Right lobe of liver (tissue), 6 donors: Measurements from ENCODE around the gene SEPTIN7. TPM values are rescaled to one million over a fixed set of nuclear protein-coding genes. Genes with fewer than 3 reads are reported as not detected.

ENCODE experiments used
- ATAC-seq, 4 donors: fragments of 200-7000 bp; cut with Tn5 transposase; one replicate each; pipeline ENCODE4 v1.9.1; 2020; ENCODE audit warnings: mild to moderate bottlenecking in 4 of 4, moderate library complexity in 4 of 4
- DNase-seq, 3 donors: peaks; one replicate each; pipeline ENCODE4 v3.0.0-alpha.2; 2020
- H3K27ac ChIP-seq, 3 donors: fragments of 200-600 bp; one replicate each; pipeline ENCODE4 v1.8.0; 2022
- H3K27me3 ChIP-seq, 2 donors: fragments of 200-600 bp; one replicate each; pipeline ENCODE4 v1.8.0; 2022
- H3K36me3 ChIP-seq, 4 donors: fragments of 200-600 bp; sonication (generic) in 1 of 4; one replicate each; pipeline versions ENCODE4 v1.5.1 to v1.8.0; 2017 to 2022; ENCODE audit warnings: control low read depth in 1 of 4
- H3K4me1 ChIP-seq, 4 donors: fragments of 200-600 bp; sonication (generic) in 1 of 4; one replicate each; pipeline versions ENCODE4 v1.5.1 to v1.8.0; 2017 to 2022; ENCODE audit warnings: control low read depth in 1 of 4
- H3K4me3 ChIP-seq, 3 donors: fragments of 200-600 bp; one replicate each; pipeline ENCODE4 v1.8.0; 2022
- H3K9me3 ChIP-seq, 4 donors: fragments of 200-600 bp; sonication (generic) in 1 of 4; one replicate each; pipeline versions ENCODE4 v1.5.1 to v1.8.0; 2017 to 2022; ENCODE audit warnings: control low read depth in 1 of 4
- CTCF ChIP-seq, 4 donors: fragments of 200-600 bp in 3 of 4; fragments of 450-650 bp in 1 of 4; IDR thresholded peaks; one replicate each; pipeline versions ENCODE4 v1.5.1 to v1.8.0; 2016 to 2022; ENCODE audit warnings: antibody characterized with exemption in 4 of 4, mild to moderate bottlenecking in 2 of 4
- POLR2A ChIP-seq: fragments of 450-650 bp; IDR thresholded peaks from one replicate; pipeline ENCODE4 v1.6.1; 2017; ENCODE audit warnings: antibody characterized with exemption, mild to moderate bottlenecking
- WGBS: methylation state at CpG from one replicate; pipeline ENCODE4 v1.1.6; 2018; ENCODE audit warnings: low coverage, low lambda C conversion rate; ENCODE audit not compliant: insufficient coverage; ENCODE audit errors: missing lambda C conversion rate; 5-methylcytosine and 5-hydroxymethylcytosine counted together
- intact Hi-C, 2 donors: fragments of 100-400 bp; cut with DNase I; formaldehyde crosslinking; loops; one replicate each; pipeline versions ENCODE4 v1.11.2 to v1.14.1; 2022
- long read RNA-seq: library from polyadenylated mRNA; unstranded; transcript quantifications from one replicate; pipeline ENCODE4 v2.0.0, GENCODE V29; 2019
- total RNA-seq, 6 experiments: library from RNA; depleted of rRNA in 2 of 6; stranded (reverse); fragments of >200 nt in 2 of 6; fragmentation: NEBNext Ultra II Directional in 3 of 6; extraction: Animal tissue kit (Norgen Biotek cat#: 25700) in 3 of 6; gene quantifications; one replicate each; pipeline versions ENCODE4 v1.1.0 to v1.2.4, GENCODE V29; 2016 to 2023
- donor health status: DM: no; HTN: yes; CAD: no.
- donor health status: DM: no; HTN: no; CAD: no.
- donor health status: DM: no; HTN: no; CAD: no.
- donor health status: DM: no; HTN: yes; CAD: no.
- donor health status: DM: no; HTN: yes; CAD: no.

The SEPTIN7 gene
- total RNA-seq: 10 to 100 TPM; 35.2 to 67.7 (median 56.5) TPM
- long read RNA-seq, full-length matches to known transcripts: 6 of 14 reads
- long read RNA-seq, partial matches to known transcripts: 6 of 14 reads
- long read RNA-seq, other reads (novel, unspliced or antisense): 2 of 14 reads

- no peaks in the 10 kb centered on the region for H3K9me3 ChIP-seq
- TF ChIP-seq CTCF (IDR thresholded peaks at IDR 0.05) (no peak), POLR2A (peak; percentile 72)
- peak within 1 kb of the TSS; percentile 78 to 93 (median 81) for H3K4me3 ChIP-seq
- ATAC-seq (peak; percentile 96 to 98 (median 97)), DNase-seq (peak; percentile 99 to 100 (median 99))
- no peaks in the 10 kb centered on the region for H3K27me3 ChIP-seq
- 0% methylated on average over 13 of the region's 62 CpGs for WGBS
- peak within 1 kb of the TSS; percentile 91 to 95 (median 95) for H3K27ac ChIP-seq
- H3K4me1 ChIP-seq: peaks cover 0 to 7% (median 3%) of the 10 kb centered on the region in 4 donors
- intact Hi-C loops: no loop called here
- no peaks in the 10 kb centered on the region for H3K36me3 ChIP-seq
These were observed at the start of gene SEPTIN7 for GRCh38 chr7:35800718-35801391. SEPTIN7 (plus strand) TSS chr7:35801057; CDS start chr7:35801210, 153 bp downstream.

GRCh38 chr7:35752742-35753141 is 48.1 kb upstream of the SEPTIN7 start:
- TF ChIP-seq POLR2A: no peak
- TF ChIP-seq CTCF (IDR thresholded peaks at IDR 0.05): no peak
- Histone ChIP-seq H3K27ac (no peak overlapping the region), H3K4me3 (no peak overlapping the region), H3K36me3 (no peaks in the 10 kb centered on the region), H3K4me1 (peaks cover 0 to 21% (median 0%) of the 10 kb centered on the region in 4 donors), H3K9me3 (no peaks in the 10 kb centered on the region), H3K27me3 (no peaks in the 10 kb centered on the region)
- DNase-seq (no peak), ATAC-seq (no peak)
- 80% methylated on average over 2 of the region's 2 CpGs for WGBS
- intact Hi-C loops: no loop called here

- Histone ChIP-seq H3K36me3 (no peaks in the 10 kb centered on the region), H3K27me3 (no peaks in the 10 kb centered on the region), H3K27ac (no peak overlapping the region), H3K4me1 (peaks cover 0 to 25% (median 0%) of the 10 kb centered on the region in 4 donors), H3K4me3 (no peak overlapping the region), H3K9me3 (no peaks in the 10 kb centered on the region)
- no peak for DNase-seq
- intact Hi-C loops: no loop called here
- WGBS: 74% methylated on average over 7 of the region's 7 CpGs
- TF ChIP-seq CTCF (IDR thresholded peaks at IDR 0.05) (no peak), POLR2A (no peak)
- ATAC-seq: no peak
These were observed 46.9 kb upstream of the SEPTIN7 start for GRCh38 chr7:35753761-35754603.

- TF ChIP-seq CTCF (IDR thresholded peaks at IDR 0.05): no peak
- no peak for TF ChIP-seq POLR2A
- intact Hi-C loops: no loop called here
- DNase-seq (no peak), ATAC-seq (peak; percentile 44 to 75 (median 70))
- Histone ChIP-seq H3K36me3 (no peaks in the 10 kb centered on the region), H3K4me3 (no peak overlapping the region), H3K9me3 (no peaks in the 10 kb centered on the region), H3K27ac (no peak overlapping the region), H3K4me1 (peaks cover 0 to 25% (median 0%) of the 10 kb centered on the region in 4 donors), H3K27me3 (no peaks in the 10 kb centered on the region)
- 30% methylated on average over 1 of the region's 1 CpG for WGBS
These were observed 46.1 kb upstream of the SEPTIN7 start for GRCh38 chr7:35754741-35755140.
